K562 (cell line): ENCODE data around the gene HMGN1. TPM values are rescaled to one million over a fixed set of nuclear protein-coding genes. Genes with fewer than 3 reads are reported as not detected.

Experiments
- BHLHE40 ChIP-seq: IDR thresholded peaks from 2 replicates; pipeline ENCODE4 v1.6.1; 2011; ENCODE audit warnings: low read length, improper control_type of control experiment
- CBFB ChIP-seq: sonication (generic); formaldehyde crosslinking; IDR thresholded peaks from 2 replicates; pipeline ENCODE4 v1.4.0; 2020; ENCODE audit warnings: mild to moderate bottlenecking, missing genetic modification reagents
- CC2D1A ChIP-seq: fragments of 450-650 bp; IDR thresholded peaks from 2 replicates; pipeline ENCODE4 v1.6.1; 2017; ENCODE audit warnings: mild to moderate bottlenecking
- CREB3L1 ChIP-seq: fragments of 450-650 bp; IDR thresholded peaks from 2 replicates; pipeline ENCODE4 v1.6.1; 2014; ENCODE audit warnings: low read depth, mild to moderate bottlenecking, moderate library complexity, borderline replicate concordance
- CREM ChIP-seq: IDR thresholded peaks from 2 replicates; pipeline ENCODE4 v1.6.1; 2014; ENCODE audit warnings: antibody characterized with exemption, low read depth
- CTCF ChIP-seq, 3 experiments: IDR thresholded peaks in 2 of 3; conservative IDR thresholded peaks in 1 of 3; 2 replicates each; pipeline ENCODE4 v1.5.1; 2011 to 2012; ENCODE audit warnings: low read length in 3 of 3, mild to moderate bottlenecking in 3 of 3, control low read depth in 2 of 3, improper control_type of control experiment in 1 of 3, inconsistent platforms in 1 of 3, low read depth in 1 of 3, mixed read lengths in 1 of 3, moderate library complexity in 1 of 3; ENCODE audit not compliant: insufficient read depth in 2 of 3
- DMBX1 ChIP-seq: fragments of 250-450 bp; sonication (Bioruptor Pico); IDR thresholded peaks from 2 replicates; pipeline ENCODE4 v1.8.0; 2022; ENCODE audit warnings: inconsistent platforms, mild to moderate bottlenecking, moderate library complexity, borderline replicate concordance
- FOXK2 ChIP-seq, 2 experiments: fragments of 450-650 bp; IDR thresholded peaks in 1 of 2; conservative IDR thresholded peaks in 1 of 2; 2 replicates each; pipeline ENCODE4 v1.6.1; 2016; ENCODE audit warnings: low read depth in 2 of 2, mild to moderate bottlenecking in 1 of 2
- JUNB ChIP-seq: fragments of 450-650 bp; formaldehyde crosslinking; conservative IDR thresholded peaks from 2 replicates; pipeline ENCODE4 v1.4.0; 2020; ENCODE audit warnings: mild to moderate bottlenecking
- NBN ChIP-seq: fragments of 450-650 bp; IDR thresholded peaks from 2 replicates; pipeline ENCODE4 v1.6.1; 2016; ENCODE audit warnings: low read depth, mild to moderate bottlenecking
- NONO ChIP-seq, 2 experiments: fragments of 200-400 bp in 1 of 2; fragments of 450-650 bp in 1 of 2; formaldehyde crosslinking in 1 of 2; IDR thresholded peaks; 2 replicates each; pipeline ENCODE4 v1.6.1; 2017; ENCODE audit warnings: low read depth in 2 of 2, mild to moderate bottlenecking in 2 of 2, moderate library complexity in 2 of 2, low read length in 1 of 2
- POLR2G ChIP-seq: fragments of 200-400 bp; formaldehyde crosslinking; IDR thresholded peaks from 2 replicates; pipeline ENCODE4 v1.6.1; 2017; ENCODE audit warnings: low read depth, mild to moderate bottlenecking, antibody characterized with exemption, low read length, moderate library complexity
- RFX1 ChIP-seq: fragments of 450-650 bp; IDR thresholded peaks from 2 replicates; pipeline ENCODE4 v1.6.1; 2016; ENCODE audit warnings: mild to moderate bottlenecking, moderate library complexity
- TAF9B ChIP-seq: fragments of 450-650 bp; IDR thresholded peaks from 2 replicates; pipeline ENCODE4 v1.6.1; 2018; ENCODE audit warnings: mild to moderate bottlenecking; ENCODE audit not compliant: partially characterized antibody
- THRAP3 ChIP-seq: fragments of 450-650 bp; IDR thresholded peaks from 2 replicates; pipeline ENCODE4 v1.6.1; 2016; ENCODE audit warnings: mild to moderate bottlenecking, inconsistent platforms, borderline replicate concordance
- ZFP30 ChIP-seq: fragments of 250-450 bp; sonication (Bioruptor Pico); IDR thresholded peaks from 2 replicates; pipeline ENCODE4 v1.8.0; 2022; ENCODE audit warnings: moderate library complexity, mild to moderate bottlenecking, inconsistent platforms, borderline replicate concordance
- ZNF408 ChIP-seq: fragments of 250-450 bp; sonication (Bioruptor Pico); IDR thresholded peaks from 2 replicates; pipeline ENCODE4 v1.4.0; 2020; ENCODE audit warnings: low read depth, mild to moderate bottlenecking, moderate library complexity
- ZNF609 ChIP-seq: sonication (generic); formaldehyde crosslinking; IDR thresholded peaks from 2 replicates; pipeline ENCODE4 v1.8.1; 2023; ENCODE audit warnings: missing genetic modification reagents, mild to moderate bottlenecking, borderline replicate concordance
- ZSCAN29 ChIP-seq: fragments of 450-650 bp; IDR thresholded peaks from 2 replicates; pipeline ENCODE4 v1.6.1; 2017
- polyA plus RNA-seq, 8 experiments: library from polyadenylated mRNA; depleted of rRNA in 4 of 8; stranded (reverse) in 5 of 8; unstranded in 3 of 8; fragments of >200 nt; fragmentation: Nextera tagmentation in 2 of 8; fragmentation: Illumina TruSeq in 1 of 8; extraction: Ambion mirVana in 2 of 8; extraction: Trizol in 1 of 8; gene quantifications; 2 replicates each; pipeline versions ENCODE4 v1.2.1 to v1.2.3, GENCODE V29; 2011 to 2014; ENCODE audit warnings: inconsistent platforms in 1 of 8, missing spikeins in 1 of 8
- total RNA-seq, 7 experiments: library from RNA; depleted of rRNA in 6 of 7; stranded (reverse); fragments of >200 nt in 6 of 7; fragmentation: Illumina TruSeq in 2 of 7; extraction: Trizol in 2 of 7; gene quantifications; 2 replicates each; pipeline versions ENCODE4 v1.2.1 to v1.2.3, GENCODE V29; 2011 to 2021; ENCODE audit warnings: low replicate concordance in 1 of 7

The HMGN1 gene
- total and polyA plus RNA-seq, 9 of the 15 experiments (the other 6 are each of a cell fraction or from before 2014, with no cell fraction given) = 124 to 626 (median 498) TPM

- no peak for TF ChIP-seq ZNF609 (CRISPR knock-in tag)
- no peak for TF ChIP-seq ZNF408 (CRISPR knock-in tag)
- TF ChIP-seq CTCF (IDR thresholded peaks at IDR 0.05 in 2 of 3, conservative IDR thresholded peaks at IDR 0.05 in 1 of 3; ENCODE audit: insufficient read depth in 2 of 3, low read depth in 1 of 3, low read length in 3 of 3) = no peak
- no peak for TF ChIP-seq TAF9B
- TF ChIP-seq NBN = peak; percentile 81; the same call in 1 of the 2 replicates
- TF ChIP-seq CC2D1A = no peak
- TF ChIP-seq FOXK2 (conservative IDR thresholded peaks at IDR 0.05 in 1 of 2, IDR thresholded peaks at IDR 0.05 in 1 of 2; ENCODE audit: low read depth in 2 of 2) = peak; percentile 56 to 64; a peak in 2 of 4 replicates
- TF ChIP-seq RFX1 = no peak
- TF ChIP-seq POLR2G = peak; percentile 16; the same call in 1 of the 2 replicates
- TF ChIP-seq CREM = peak; percentile 66; the same call in 1 of the 2 replicates
- TF ChIP-seq THRAP3 = no peak
- TF ChIP-seq NONO (IDR thresholded peaks at IDR 0.05; ENCODE audit: low read depth in 2 of 2, low read length in 1 of 2) = no peak; a peak in 1 of 4 replicates
- TF ChIP-seq CREB3L1 = peak; percentile 80
- TF ChIP-seq ZFP30 (CRISPR knock-in tag) = 0 out of 2 replicates have a peak, but pooled peaks have one; percentile 15
- TF ChIP-seq DMBX1 (CRISPR knock-in tag) = peak; percentile 31; the same call in 1 of the 2 replicates
- TF ChIP-seq ZSCAN29 = no peak
- 0 out of 2 replicates have a peak, but pooled peaks have one; percentile 8 for TF ChIP-seq JUNB
- peak; percentile 71 for TF ChIP-seq BHLHE40
- TF ChIP-seq CBFB (CRISPR knock-in tag) = no peak
Measured at GRCh38 chr21:39317134-39318090, 31.5 kb downstream of the HMGN1 start (continued).
